MCF 10A (cell line): ENCODE measurements around the gene IHH. TPM values are rescaled to one million over a fixed set of nuclear protein-coding genes. Genes with fewer than 3 reads are reported as not detected.

ENCODE experiments used
- BruUV-seq: library from RNA; stranded (reverse); fragments of 400-500 nt; replicated peaks from 2 replicates; lab custom pipeline; 2021; lab: Mats Ljungman, UMichigan
- CTCF ChIA-PET: fragments of 300-600 bp; sonication (Branson Sonifier 250); formaldehyde crosslinking; extraction: SDS; loops from one replicate; lab custom pipeline; 2021; ENCODE audit warnings: antibody characterized with exemption, inconsistent platforms; lab: Yijun Ruan, JAX
- POLR2A ChIA-PET: fragments of 300-600, 350-650 bp; sonication (Branson Sonifier 250); formaldehyde crosslinking; extraction: SDS; loops from one replicate; lab custom pipeline; 2020; ENCODE audit warnings: antibody characterized with exemption, inconsistent platforms; lab: Yijun Ruan, JAX
- DNase-seq: peaks from one replicate; pipeline ENCODE4 v3.0.0-alpha.2; 2018; ENCODE audit not compliant: unreplicated experiment
- H3K27ac Mint-ChIP-seq: one replicate; pipeline ENCODE4 v1.8.0; 2022; ENCODE audit warnings: mild to moderate bottlenecking, low read depth, mixed read lengths; ENCODE audit not compliant: unreplicated experiment
- H3K27me3 Mint-ChIP-seq: one replicate; pipeline ENCODE4 v1.8.0; 2022; ENCODE audit warnings: mixed read lengths; ENCODE audit not compliant: insufficient read depth, unreplicated experiment
- H3K36me3 Mint-ChIP-seq: one replicate; pipeline ENCODE4 v1.8.0; 2022; ENCODE audit warnings: mild to moderate bottlenecking, moderate library complexity, mixed read lengths; ENCODE audit not compliant: insufficient read depth, unreplicated experiment
- H3K4me1 Mint-ChIP-seq: one replicate; pipeline ENCODE4 v1.8.0; 2022; ENCODE audit warnings: mixed read lengths; ENCODE audit not compliant: insufficient read depth, unreplicated experiment
- H3K4me3 Mint-ChIP-seq: one replicate; pipeline ENCODE4 v1.8.0; 2022; ENCODE audit warnings: mild to moderate bottlenecking, moderate library complexity, mixed read lengths; ENCODE audit not compliant: unreplicated experiment
- H3K9me3 Mint-ChIP-seq: one replicate; pipeline ENCODE4 v1.8.0; 2022; ENCODE audit warnings: mixed read lengths; ENCODE audit not compliant: unreplicated experiment
- intact Hi-C: fragments of 100-400 bp; cut with micrococcal nuclease; formaldehyde crosslinking; loops from 2 replicates; pipeline ENCODE4 v1.14.1; 2022
- total RNA-seq: library from RNA; stranded (reverse); gene quantifications from 2 replicates; pipeline ENCODE4 v1.2.3, GENCODE V29; 2022
- TF ChIP-seq, protein P1 (sequence below): fragments of 200-600 bp; IDR thresholded peaks from one replicate; pipeline ENCODE4 v1.8.0; 2022; ENCODE audit warnings: antibody characterized with exemption, mild to moderate bottlenecking; ENCODE audit not compliant: unreplicated experiment

Gene IHH
- total RNA-seq, 1 experiment from 2014 or later = not detected

DNA sequence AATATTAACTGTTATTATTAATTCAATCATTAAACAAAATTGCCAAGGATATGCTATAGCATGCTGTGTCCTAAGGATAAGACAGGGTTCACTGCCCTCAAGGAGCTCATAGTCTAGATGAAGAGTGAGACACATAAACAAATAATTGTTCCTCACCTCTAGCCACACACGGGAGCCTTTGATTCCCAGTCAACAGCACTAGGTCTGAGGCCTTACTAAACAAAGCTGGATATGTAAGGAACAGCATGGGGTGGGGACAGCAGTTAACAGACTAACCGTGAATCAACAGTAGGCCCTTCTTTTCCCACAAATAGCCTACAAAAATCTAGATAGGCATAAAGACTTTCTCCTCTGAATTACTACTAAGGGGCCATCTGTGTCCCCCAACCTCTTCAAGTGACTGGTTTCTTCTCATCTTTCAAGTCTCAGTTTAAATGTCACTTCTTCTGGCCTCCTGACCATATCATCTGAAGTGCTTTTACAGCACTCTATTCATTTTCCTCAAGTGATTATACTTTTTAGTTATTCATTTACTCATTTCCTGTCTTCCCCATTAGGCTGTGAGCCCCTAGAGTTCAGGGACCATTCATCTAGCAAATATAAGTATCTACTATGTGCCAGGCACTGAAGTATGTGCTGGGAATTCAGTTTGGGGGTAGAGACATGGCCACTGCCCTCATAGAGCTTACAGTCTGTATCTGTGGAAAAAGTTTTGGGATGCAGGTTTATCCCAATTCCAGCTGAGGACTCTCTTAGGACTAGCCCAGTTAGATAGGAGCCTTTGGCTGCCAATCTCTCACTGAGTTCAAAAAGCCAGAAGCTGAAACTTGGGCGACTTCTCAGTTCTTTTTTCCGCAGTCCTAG, 29.9 kb upstream of the IHH start:
- no peak for DNase-seq
- no TSS peak for BruUV-seq
- Mint-ChIP-seq H3K9me3 (no peaks in the 10 kb centered on the region), H3K4me1 (no peaks in the 10 kb centered on the region), H3K36me3 (peaks cover 5% of the 10 kb centered on the region), H3K27ac (no peak overlapping the region), H3K27me3 (no peaks in the 10 kb centered on the region), H3K4me3 (no peak overlapping the region)
- POLR2A ChIA-PET = interaction anchor here (0.6 to 0.9 kb wide), 2 partner anchors 12 to 48 kb away, joined by 3 to 4 read pairs; no protein-coding TSS in a partner anchor
- CTCF ChIA-PET = interaction anchor here (0.8 to 1.4 kb wide), 2 partner anchors 13 to 32 kb away, joined by 4 to 6 read pairs; no protein-coding TSS in a partner anchor
- intact Hi-C loops = no loop called here
- TF ChIP-seq, protein P1, sequence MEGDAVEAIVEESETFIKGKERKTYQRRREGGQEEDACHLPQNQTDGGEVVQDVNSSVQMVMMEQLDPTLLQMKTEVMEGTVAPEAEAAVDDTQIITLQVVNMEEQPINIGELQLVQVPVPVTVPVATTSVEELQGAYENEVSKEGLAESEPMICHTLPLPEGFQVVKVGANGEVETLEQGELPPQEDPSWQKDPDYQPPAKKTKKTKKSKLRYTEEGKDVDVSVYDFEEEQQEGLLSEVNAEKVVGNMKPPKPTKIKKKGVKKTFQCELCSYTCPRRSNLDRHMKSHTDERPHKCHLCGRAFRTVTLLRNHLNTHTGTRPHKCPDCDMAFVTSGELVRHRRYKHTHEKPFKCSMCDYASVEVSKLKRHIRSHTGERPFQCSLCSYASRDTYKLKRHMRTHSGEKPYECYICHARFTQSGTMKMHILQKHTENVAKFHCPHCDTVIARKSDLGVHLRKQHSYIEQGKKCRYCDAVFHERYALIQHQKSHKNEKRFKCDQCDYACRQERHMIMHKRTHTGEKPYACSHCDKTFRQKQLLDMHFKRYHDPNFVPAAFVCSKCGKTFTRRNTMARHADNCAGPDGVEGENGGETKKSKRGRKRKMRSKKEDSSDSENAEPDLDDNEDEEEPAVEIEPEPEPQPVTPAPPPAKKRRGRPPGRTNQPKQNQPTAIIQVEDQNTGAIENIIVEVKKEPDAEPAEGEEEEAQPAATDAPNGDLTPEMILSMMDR = no peak

DNA sequence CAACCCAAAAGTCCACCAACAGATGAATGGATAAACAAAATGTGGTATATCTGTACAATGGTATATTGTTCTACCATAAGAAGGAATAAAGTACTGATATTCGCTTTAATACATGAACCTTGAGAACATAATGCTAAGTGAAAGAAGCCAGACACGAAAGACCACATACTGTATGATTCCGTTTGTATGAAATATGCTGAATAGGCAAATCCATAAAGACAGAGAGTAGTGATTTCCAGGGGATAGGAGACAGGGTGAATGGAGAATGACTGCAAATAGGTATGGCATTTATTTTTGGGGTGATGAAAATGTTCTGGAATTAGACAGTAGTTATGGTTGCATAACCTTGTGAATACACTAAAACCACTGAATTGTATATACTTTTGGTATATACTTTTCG, 28.6 kb upstream of the IHH start:
- TF ChIP-seq, protein P1 = no peak
- ChIA-PET POLR2A (no interaction called here), CTCF (interaction anchor here (1.2 kb wide), 1 partner anchor 59 kb away, joined by 3 read pairs; no protein-coding TSS in a partner anchor)
- no peak for DNase-seq
- BruUV-seq = no TSS peak
- Mint-ChIP-seq H3K36me3 (peaks cover 5% of the 10 kb centered on the region), H3K27me3 (no peaks in the 10 kb centered on the region), H3K4me1 (no peaks in the 10 kb centered on the region), H3K9me3 (no peaks in the 10 kb centered on the region), H3K4me3 (no peak overlapping the region), H3K27ac (no peak overlapping the region)
- intact Hi-C loops = no loop called here

DNA sequence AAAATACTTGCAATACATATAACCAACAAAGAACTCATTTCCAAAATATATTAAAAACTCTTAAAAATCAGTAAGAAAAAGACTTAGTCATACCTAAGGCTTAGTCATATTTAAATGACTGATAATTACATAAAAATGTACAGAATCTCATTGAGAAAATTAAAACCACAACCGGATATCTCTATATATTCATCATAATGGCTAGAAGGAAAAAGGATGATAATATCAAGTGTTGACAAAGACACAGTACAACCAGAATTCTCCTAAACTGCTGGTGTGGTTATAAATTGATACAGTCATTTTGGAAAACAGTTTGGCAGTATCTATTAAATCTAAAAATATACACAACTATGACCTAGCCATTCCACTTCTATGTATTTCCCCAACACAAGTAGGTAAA, 27.1 kb upstream of the IHH start:
- no TSS peak for BruUV-seq
- H3K27ac Mint-ChIP-seq = no peak overlapping the region
- ChIA-PET CTCF (interaction anchor here (1.0 to 1.6 kb wide), 5 partner anchors 11 to 67 kb away, joined by 3 to 4 read pairs (median 4); no protein-coding TSS in a partner anchor), POLR2A (interaction anchor here (0.7 kb wide), 1 partner anchor 108 kb away, joined by 3 read pairs; no protein-coding TSS in a partner anchor)
- H3K27me3 Mint-ChIP-seq = no peaks in the 10 kb centered on the region
- peaks cover 5% of the 10 kb centered on the region for H3K36me3 Mint-ChIP-seq
- H3K4me1 Mint-ChIP-seq = no peaks in the 10 kb centered on the region
- intact Hi-C loops = no loop called here
- TF ChIP-seq, protein P1 = no peak
- H3K9me3 Mint-ChIP-seq = no peaks in the 10 kb centered on the region
- H3K4me3 Mint-ChIP-seq = no peak overlapping the region
- no peak for DNase-seq

DNA sequence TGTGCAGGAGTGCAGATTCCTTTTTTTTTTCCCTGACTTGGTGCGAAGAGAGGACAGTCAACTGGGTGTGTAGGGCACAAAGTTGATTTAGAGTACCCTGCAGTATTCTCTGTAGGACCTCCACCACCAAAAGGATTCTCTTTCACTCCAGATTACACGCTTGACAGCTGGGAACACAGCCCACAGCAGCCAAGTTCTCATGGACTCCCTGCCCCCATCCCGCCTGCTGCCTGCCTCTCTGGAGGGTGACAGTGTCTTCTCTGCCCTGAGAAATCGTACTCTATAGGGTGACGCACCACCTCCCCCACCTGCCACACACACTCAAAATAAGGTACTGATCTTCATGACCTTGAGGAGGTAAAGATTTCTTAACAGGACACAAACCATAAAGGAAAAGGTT, 26.6 kb upstream of the IHH start:
- POLR2A ChIA-PET = interaction anchor here (0.7 kb wide), 1 partner anchor 107 kb away, joined by 3 read pairs; no protein-coding TSS in a partner anchor
- DNase-seq = no peak
- intact Hi-C loops = no loop called here
- TF ChIP-seq, protein P1 = no peak
- Mint-ChIP-seq H3K27ac (no peak overlapping the region), H3K27me3 (no peaks in the 10 kb centered on the region), H3K36me3 (peaks cover 5% of the 10 kb centered on the region), H3K4me1 (no peaks in the 10 kb centered on the region), H3K9me3 (no peaks in the 10 kb centered on the region), H3K4me3 (no peak overlapping the region)
- no TSS peak for BruUV-seq
- CTCF ChIA-PET = interaction anchor here (0.7 to 1.8 kb wide), 6 partner anchors 14 to 212 kb away, joined by 3 to 6 read pairs (median 4); no protein-coding TSS in a partner anchor
